HCT116 (cell line): ENCODE measurements around the gene RBM11. TPM values are rescaled to one million over a fixed set of nuclear protein-coding genes. Genes with fewer than 3 reads are reported as not detected.

Source experiments
- ATAC-seq: fragments of 200-7000 bp; cut with Tn5 transposase; 2 replicates; pipeline ENCODE4 v1.9.1; 2020; ENCODE audit warnings: mild to moderate bottlenecking, moderate library complexity
- BruUV-seq: library from RNA; stranded (reverse); fragments of 400-500 nt; replicated peaks from 2 replicates; lab custom pipeline; 2021; lab: Mats Ljungman, UMichigan
- CTCF ChIA-PET: fragments of 300-600 bp; sonication (Branson Sonifier 250); formaldehyde crosslinking; loops from one replicate; lab custom pipeline; 2021; ENCODE audit warnings: antibody characterized with exemption; lab: Charles Lee
- POLR2A ChIA-PET: fragments of 300-600, 350-600 bp; sonication (Branson Sonifier 250); formaldehyde crosslinking; loops from one replicate; lab custom pipeline; 2021; ENCODE audit warnings: antibody characterized with exemption; lab: Charles Lee
- RAD21 ChIA-PET, 2 experiments: fragments of 300-600 bp; sonication (Branson Sonifier 250); formaldehyde crosslinking; loops; one replicate each; lab custom pipeline; 2023; ENCODE audit warnings: low total read pairs in 2 of 2; ENCODE audit not compliant: uncharacterized antibody in 2 of 2, unreplicated experiment in 2 of 2, low non-redundant PET in 1 of 2; lab: Charles Lee
- DNase-seq: peaks from one replicate; pipeline ENCODE4 v3.0.0-alpha.2; 2010; ENCODE audit warnings: low read depth, low spot score
- H2AFZ ChIP-seq: fragments of 200-600 bp; shearing (Covaris generic), sonication (generic); 2 replicates; pipeline ENCODE4 v1.6.1; 2017; ENCODE audit warnings: low read depth, mixed run types, mixed read lengths, antibody characterized with exemption, low read length; ENCODE audit not compliant: poor library complexity, severe bottlenecking
- H3K27ac ChIP-seq: 2 replicates; pipeline ENCODE4 v1.5.1; 2012; ENCODE audit warnings: low read depth, low read length
- H3K27me3 ChIP-seq: fragments of 200-600 bp; sonication (generic); 2 replicates; pipeline ENCODE4 v1.6.1; 2016; ENCODE audit warnings: mixed run types, low read length, mixed read lengths; ENCODE audit not compliant: insufficient read depth
- H3K36me3 ChIP-seq, 2 experiments: fragments of 200-500 bp in 1 of 2; fragments of 200-600 bp in 1 of 2; sonication (Bioruptor generic) in 1 of 2; sonication (generic) in 1 of 2; 2 replicates each; pipeline versions ENCODE4 v1.5.1 to v1.6.1; 2014 to 2016; ENCODE audit warnings: low read length in 2 of 2, inconsistent platforms in 1 of 2, mixed read lengths in 1 of 2, mixed run types in 1 of 2; ENCODE audit not compliant: insufficient read depth in 2 of 2, control insufficient read depth in 1 of 2
- H3K4me1 ChIP-seq, 2 experiments: fragments of 200-600 bp in 1 of 2; sonication (generic) in 1 of 2; 2 replicates each; pipeline versions ENCODE4 v1.5.1 to v1.6.1; 2012 to 2017; ENCODE audit warnings: low read length in 2 of 2, inconsistent platforms in 1 of 2, mild to moderate bottlenecking in 1 of 2, mixed read lengths in 1 of 2, mixed run types in 1 of 2, moderate library complexity in 1 of 2; ENCODE audit not compliant: insufficient read depth in 2 of 2, control insufficient read depth in 1 of 2
- H3K4me2 ChIP-seq: fragments of 200-600 bp; sonication (generic); 2 replicates; pipeline ENCODE4 v1.6.1; 2017; ENCODE audit warnings: mixed run types, low read length, mixed read lengths
- H3K4me3 ChIP-seq, 2 experiments: fragments of 200-600 bp in 1 of 2; sonication (generic) in 1 of 2; replicated peaks in 1 of 2; 2 replicates each; pipeline ENCODE4 v1.5.1; 2011 to 2016; ENCODE audit warnings: low read length in 2 of 2, control low read depth in 1 of 2, low read depth in 1 of 2, mild to moderate bottlenecking in 1 of 2, mixed read lengths in 1 of 2, mixed run types in 1 of 2
- H3K79me2 ChIP-seq: fragments of 200-600 bp; sonication (generic); 2 replicates; pipeline ENCODE4 v1.6.1; 2017; ENCODE audit warnings: mild to moderate bottlenecking, mixed run types, low read length, moderate library complexity, mixed read lengths; ENCODE audit not compliant: insufficient read depth
- H3K9ac ChIP-seq: fragments of 200-600 bp; sonication (generic); 2 replicates; pipeline ENCODE4 v1.6.1; 2016; ENCODE audit warnings: low read length, mixed read lengths
- H3K9me2 ChIP-seq: fragments of 200-600 bp; sonication (generic), shearing (Covaris generic); 2 replicates; pipeline ENCODE4 v1.6.1; 2017; ENCODE audit warnings: mixed run types, mild to moderate bottlenecking, moderate library complexity; ENCODE audit not compliant: insufficient read depth
- H3K9me3 ChIP-seq, 2 experiments: fragments of 200-500 bp in 1 of 2; fragments of 200-600 bp in 1 of 2; sonication (Bioruptor generic) in 1 of 2; sonication (generic) in 1 of 2; 2 replicates each; pipeline ENCODE4 v1.6.1; 2014 to 2017; ENCODE audit warnings: low read length in 2 of 2, mixed read lengths in 2 of 2, inconsistent platforms in 1 of 2, low read depth in 1 of 2, mild to moderate bottlenecking in 1 of 2, mixed run types in 1 of 2, moderate library complexity in 1 of 2; ENCODE audit not compliant: control insufficient read depth in 1 of 2, insufficient read depth in 1 of 2
- H4K20me1 ChIP-seq: fragments of 200-600 bp; sonication (generic), shearing (Covaris generic); 2 replicates; pipeline ENCODE4 v1.6.1; 2017; ENCODE audit warnings: mixed run types, mild to moderate bottlenecking, moderate library complexity; ENCODE audit not compliant: insufficient read depth
- CEBPB ChIP-seq: IDR thresholded peaks from 2 replicates; pipeline ENCODE4 v1.6.1; 2012; ENCODE audit warnings: low read depth
- EGR1 ChIP-seq: IDR thresholded peaks from 2 replicates; pipeline ENCODE4 v1.6.1; 2012; ENCODE audit warnings: low read depth
- EZH2 ChIP-seq: fragments of 200-600 bp; sonication (generic); IDR thresholded peaks from 2 replicates; pipeline ENCODE4 v1.6.1; 2017; ENCODE audit warnings: antibody characterized with exemption, mixed run types
- FOSL1 ChIP-seq: IDR thresholded peaks from 2 replicates; pipeline ENCODE4 v1.6.1; 2012; ENCODE audit warnings: low read depth
- JUND ChIP-seq: IDR thresholded peaks from 2 replicates; pipeline ENCODE4 v1.6.1; 2012
- POLR2A ChIP-seq: IDR thresholded peaks from 2 replicates; pipeline ENCODE4 v1.7.0; 2011; ENCODE audit warnings: borderline replicate concordance; ENCODE audit not compliant: insufficient read depth, insufficient read length; ENCODE audit errors: extremely low read depth
- POLR2AphosphoS5 ChIP-seq: IDR thresholded peaks from 2 replicates; pipeline ENCODE4 v1.6.1; 2011; ENCODE audit warnings: mild to moderate bottlenecking, low read depth, low read length, moderate library complexity
- RAD21 ChIP-seq: IDR thresholded peaks from 2 replicates; pipeline ENCODE4 v1.6.1; 2012; ENCODE audit warnings: low read depth, mild to moderate bottlenecking
- SIN3A ChIP-seq: IDR thresholded peaks from 2 replicates; pipeline ENCODE4 v1.6.1; 2012; ENCODE audit warnings: low read depth
- SRF ChIP-seq: IDR thresholded peaks from 2 replicates; pipeline ENCODE4 v1.6.1; 2012; ENCODE audit warnings: low read depth
- TCF7L2 ChIP-seq: IDR thresholded peaks from 2 replicates; pipeline ENCODE4 v1.7.0; 2011; ENCODE audit warnings: borderline replicate concordance, inconsistent platforms; ENCODE audit not compliant: insufficient read depth, insufficient read length; ENCODE audit errors: extremely low read depth
- ZFX ChIP-seq: fragments of 450-650 bp; IDR thresholded peaks from 2 replicates; pipeline ENCODE4 v1.6.1; 2017
- ZNF274 ChIP-seq: fragments of 200-500 bp; sonication (Bioruptor generic); IDR thresholded peaks from 2 replicates; pipeline ENCODE4 v1.6.1; 2014; ENCODE audit warnings: mild to moderate bottlenecking, low read depth, low read length, inconsistent platforms
- intact Hi-C: fragments of 100-400 bp; cut with micrococcal nuclease; formaldehyde crosslinking; loops from 2 replicates; pipeline ENCODE4 v1.10.0; 2022
- total RNA-seq: library from RNA; stranded (reverse); gene quantifications from one replicate; pipeline ENCODE4 v1.2.1, GENCODE V29; 2021; ENCODE audit not compliant: unreplicated experiment
- TF ChIP-seq, protein P1 (sequence below): IDR thresholded peaks from 2 replicates; pipeline ENCODE4 v1.6.1; 2012
- TF ChIP-seq, protein P2 (sequence below): IDR thresholded peaks from 2 replicates; pipeline ENCODE4 v1.6.1; 2012
- TF ChIP-seq, protein P3 (sequence below): IDR thresholded peaks from 2 replicates; pipeline ENCODE4 v1.6.1; 2011; ENCODE audit warnings: mild to moderate bottlenecking, low read length, moderate library complexity; ENCODE audit not compliant: insufficient replicate concordance; ENCODE audit errors: extremely low read depth
- TF ChIP-seq, protein P4 (sequence below): IDR thresholded peaks from 2 replicates; pipeline ENCODE4 v1.6.1; 2012; ENCODE audit warnings: low read depth

Gene RBM11
- total RNA-seq, 1 experiment from 2014 or later: not detected

DNA sequence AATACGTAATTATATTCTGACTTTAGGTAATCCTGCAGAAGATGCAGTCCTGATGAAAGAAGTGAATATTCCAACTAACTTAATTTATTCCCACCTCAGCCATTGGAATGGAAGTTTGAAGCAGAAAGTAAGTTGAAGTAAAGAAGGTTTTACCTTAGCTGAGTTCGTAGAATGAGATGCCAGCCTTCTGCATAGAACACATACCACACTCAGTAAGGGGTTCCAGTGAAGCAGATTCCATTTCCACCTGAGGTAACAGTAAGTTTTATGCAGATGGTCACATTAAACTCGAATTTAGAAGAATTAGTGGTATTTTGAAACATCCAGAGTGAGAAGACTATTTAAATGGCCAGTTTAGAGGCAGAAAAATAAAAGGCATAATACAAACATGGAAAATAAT lies 20.2 kb downstream of the RBM11 start:
- Histone ChIP-seq H3K27ac (no peak overlapping the region), H3K9me2 (no peaks in the 10 kb centered on the region), H4K20me1 (no peaks in the 10 kb centered on the region), H3K79me2 (no peaks in the 10 kb centered on the region), H3K9me3 (peaks cover 0 to 6% of the 10 kb centered on the region in 2 experiments; a peak in 1 of 4 replicates), H3K4me3 (no peak overlapping the region), H2AFZ (no peak overlapping the region), H3K36me3 (no peaks in the 10 kb centered on the region), H3K4me2 (no peak overlapping the region), H3K4me1 (no peaks in the 10 kb centered on the region), H3K27me3 (no peaks in the 10 kb centered on the region), H3K9ac (no peak overlapping the region)
- RAD21 ChIA-PET: no interaction called here
- TF ChIP-seq RAD21 (no peak), EGR1 (no peak), CEBPB (no peak), TCF7L2 (no peak), ZNF274 (no peak), FOSL1 (no peak)
- TF ChIP-seq, protein P1, sequence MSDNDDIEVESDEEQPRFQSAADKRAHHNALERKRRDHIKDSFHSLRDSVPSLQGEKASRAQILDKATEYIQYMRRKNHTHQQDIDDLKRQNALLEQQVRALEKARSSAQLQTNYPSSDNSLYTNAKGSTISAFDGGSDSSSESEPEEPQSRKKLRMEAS: no peak
- POLR2A ChIA-PET: no interaction called here
- no peak for ATAC-seq
- DNase-seq: no peak
- intact Hi-C loops: no loop called here
- CTCF ChIA-PET: no interaction called here
- no TSS peak for BruUV-seq

DNA sequence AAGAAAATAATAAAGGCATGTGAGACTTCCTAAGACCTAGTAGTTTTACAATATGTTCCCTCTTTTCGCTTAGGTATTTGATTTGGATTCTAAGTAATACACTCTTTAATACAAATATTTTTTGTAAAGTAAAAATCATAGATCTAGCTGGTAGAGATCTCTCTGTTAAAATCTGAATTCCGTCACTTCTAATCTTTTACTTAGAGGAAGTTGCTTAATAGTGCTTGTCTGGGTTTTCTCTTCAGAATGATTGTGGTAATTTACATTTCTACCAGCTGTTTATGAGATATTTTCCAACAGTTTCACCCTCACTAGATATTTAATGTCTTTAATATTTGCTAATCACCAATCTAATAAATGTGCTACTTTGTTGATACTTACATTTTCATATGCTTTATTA lies 23.3 kb downstream of the RBM11 start:
- Histone ChIP-seq H3K9me2 (no peaks in the 10 kb centered on the region), H3K4me3 (no peak overlapping the region), H3K79me2 (no peaks in the 10 kb centered on the region), H3K27me3 (no peaks in the 10 kb centered on the region), H3K27ac (no peak overlapping the region), H3K9ac (no peak overlapping the region), H3K4me2 (no peak overlapping the region), H3K4me1 (no peaks in the 10 kb centered on the region), H2AFZ (no peak overlapping the region), H4K20me1 (no peaks in the 10 kb centered on the region), H3K36me3 (no peaks in the 10 kb centered on the region), H3K9me3 (peaks cover 0 to 14% of the 10 kb centered on the region in 2 experiments; a peak in 2 of 4 replicates)
- no TSS peak for BruUV-seq
- RAD21 ChIA-PET: no interaction called here
- ATAC-seq: no peak
- intact Hi-C loops: no loop called here
- POLR2A ChIA-PET: no interaction called here
- CTCF ChIA-PET: no interaction called here
- no peak for DNase-seq
- no peak for TF ChIP-seq SIN3A
- TF ChIP-seq ZNF274: no peak
- TF ChIP-seq FOSL1: no peak
- TF ChIP-seq, protein P2, sequence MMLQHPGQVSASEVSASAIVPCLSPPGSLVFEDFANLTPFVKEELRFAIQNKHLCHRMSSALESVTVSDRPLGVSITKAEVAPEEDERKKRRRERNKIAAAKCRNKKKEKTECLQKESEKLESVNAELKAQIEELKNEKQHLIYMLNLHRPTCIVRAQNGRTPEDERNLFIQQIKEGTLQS: no peak
- no peak for TF ChIP-seq JUND
- TF ChIP-seq SRF: no peak
- TF ChIP-seq POLR2AphosphoS5: no peak
- no peak for TF ChIP-seq POLR2A
- TF ChIP-seq, protein P3, sequence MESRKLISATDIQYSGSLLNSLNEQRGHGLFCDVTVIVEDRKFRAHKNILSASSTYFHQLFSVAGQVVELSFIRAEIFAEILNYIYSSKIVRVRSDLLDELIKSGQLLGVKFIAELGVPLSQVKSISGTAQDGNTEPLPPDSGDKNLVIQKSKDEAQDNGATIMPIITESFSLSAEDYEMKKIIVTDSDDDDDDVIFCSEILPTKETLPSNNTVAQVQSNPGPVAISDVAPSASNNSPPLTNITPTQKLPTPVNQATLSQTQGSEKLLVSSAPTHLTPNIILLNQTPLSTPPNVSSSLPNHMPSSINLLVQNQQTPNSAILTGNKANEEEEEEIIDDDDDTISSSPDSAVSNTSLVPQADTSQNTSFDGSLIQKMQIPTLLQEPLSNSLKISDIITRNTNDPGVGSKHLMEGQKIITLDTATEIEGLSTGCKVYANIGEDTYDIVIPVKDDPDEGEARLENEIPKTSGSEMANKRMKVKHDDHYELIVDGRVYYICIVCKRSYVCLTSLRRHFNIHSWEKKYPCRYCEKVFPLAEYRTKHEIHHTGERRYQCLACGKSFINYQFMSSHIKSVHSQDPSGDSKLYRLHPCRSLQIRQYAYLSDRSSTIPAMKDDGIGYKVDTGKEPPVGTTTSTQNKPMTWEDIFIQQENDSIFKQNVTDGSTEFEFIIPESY: no peak
- TF ChIP-seq EGR1: no peak
- no peak for TF ChIP-seq EZH2
- no peak for TF ChIP-seq ZFX
- TF ChIP-seq, protein P4, sequence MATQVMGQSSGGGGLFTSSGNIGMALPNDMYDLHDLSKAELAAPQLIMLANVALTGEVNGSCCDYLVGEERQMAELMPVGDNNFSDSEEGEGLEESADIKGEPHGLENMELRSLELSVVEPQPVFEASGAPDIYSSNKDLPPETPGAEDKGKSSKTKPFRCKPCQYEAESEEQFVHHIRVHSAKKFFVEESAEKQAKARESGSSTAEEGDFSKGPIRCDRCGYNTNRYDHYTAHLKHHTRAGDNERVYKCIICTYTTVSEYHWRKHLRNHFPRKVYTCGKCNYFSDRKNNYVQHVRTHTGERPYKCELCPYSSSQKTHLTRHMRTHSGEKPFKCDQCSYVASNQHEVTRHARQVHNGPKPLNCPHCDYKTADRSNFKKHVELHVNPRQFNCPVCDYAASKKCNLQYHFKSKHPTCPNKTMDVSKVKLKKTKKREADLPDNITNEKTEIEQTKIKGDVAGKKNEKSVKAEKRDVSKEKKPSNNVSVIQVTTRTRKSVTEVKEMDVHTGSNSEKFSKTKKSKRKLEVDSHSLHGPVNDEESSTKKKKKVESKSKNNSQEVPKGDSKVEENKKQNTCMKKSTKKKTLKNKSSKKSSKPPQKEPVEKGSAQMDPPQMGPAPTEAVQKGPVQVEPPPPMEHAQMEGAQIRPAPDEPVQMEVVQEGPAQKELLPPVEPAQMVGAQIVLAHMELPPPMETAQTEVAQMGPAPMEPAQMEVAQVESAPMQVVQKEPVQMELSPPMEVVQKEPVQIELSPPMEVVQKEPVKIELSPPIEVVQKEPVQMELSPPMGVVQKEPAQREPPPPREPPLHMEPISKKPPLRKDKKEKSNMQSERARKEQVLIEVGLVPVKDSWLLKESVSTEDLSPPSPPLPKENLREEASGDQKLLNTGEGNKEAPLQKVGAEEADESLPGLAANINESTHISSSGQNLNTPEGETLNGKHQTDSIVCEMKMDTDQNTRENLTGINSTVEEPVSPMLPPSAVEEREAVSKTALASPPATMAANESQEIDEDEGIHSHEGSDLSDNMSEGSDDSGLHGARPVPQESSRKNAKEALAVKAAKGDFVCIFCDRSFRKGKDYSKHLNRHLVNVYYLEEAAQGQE: no peak
